ENCODE data around the gene BLOC1S3.

BLOC1S3 gene
- 11.1 to 13.1 reads per million in 2 donors for total RNA-seq

GRCh38 chr19:45178262-45179071 lies at the start of gene BLOC1S3:
BLOC1S3 (plus strand) TSS chr19:45178784; CDS start chr19:45179297, 513 bp downstream.
- DNase-seq, result peak; percentile 99 to 100 (median 100)

GRCh38 chr19:45128806-45129205 lies 49.8 kb upstream of the BLOC1S3 start:
- no peak for DNase-seq

- no peak for DNase-seq
Observed at GRCh38 chr19:45130236-45130635, 48.3 kb upstream of the BLOC1S3 start.

GRCh38 chr19:45130888-45131615 lies 47.5 kb upstream of the BLOC1S3 start:
- peak in 1 of 5 experiments; percentile 18 for DNase-seq

- DNase-seq, result no peak
Observed at GRCh38 chr19:45133661-45134060, 44.9 kb upstream of the BLOC1S3 start.

GRCh38 chr19:45135176-45135885 lies 43.3 kb upstream of the BLOC1S3 start:
- no peak for DNase-seq

- DNase-seq, result no peak
Observed at GRCh38 chr19:45136507-45137178, 41.9 kb upstream of the BLOC1S3 start.

GRCh38 chr19:45137179-45137761 lies 41.3 kb upstream of the BLOC1S3 start:
- DNase-seq, result no peak

- no peak for DNase-seq
Observed at GRCh38 chr19:45138303-45138751, 40.3 kb upstream of the BLOC1S3 start.

- no peak for DNase-seq
Observed at GRCh38 chr19:45139286-45140143, 39.1 kb upstream of the BLOC1S3 start.

- DNase-seq, result no peak
Observed at GRCh38 chr19:45140144-45140503, 38.5 kb upstream of the BLOC1S3 start.

GRCh38 chr19:45140533-45140932 lies 38.1 kb upstream of the BLOC1S3 start:
- no peak for DNase-seq

GRCh38 chr19:45141203-45141900 lies 37.2 kb upstream of the BLOC1S3 start:
- DNase-seq, result no peak

- no peak for DNase-seq
Observed at GRCh38 chr19:45142016-45142725, 36.4 kb upstream of the BLOC1S3 start.

- DNase-seq, result no peak
Observed at GRCh38 chr19:45142726-45143110, 35.9 kb upstream of the BLOC1S3 start.

- DNase-seq, result no peak
Observed at GRCh38 chr19:45144431-45145269, 33.9 kb upstream of the BLOC1S3 start.

GRCh38 chr19:45145270-45146189 lies 33.1 kb upstream of the BLOC1S3 start:
- DNase-seq, result no peak

GRCh38 chr19:45146251-45146650 lies 32.3 kb upstream of the BLOC1S3 start:
- DNase-seq, result no peak

Data from T-helper 2 cell (primary cell).